K562 (cell line): Measurements from ENCODE around the gene TIFAB. TPM values are rescaled to one million over a fixed set of nuclear protein-coding genes. Genes with fewer than 3 reads are reported as not detected.

ENCODE experiments used
- ADNP ChIP-seq: fragments of 200-800 bp; sonication (Bioruptor generic); IDR thresholded peaks from 2 replicates; pipeline ENCODE4 v1.6.1; 2016; ENCODE audit warnings: missing genetic modification characterization, missing compliant biosample characterization
- BCOR ChIP-seq: fragments of 450-650 bp; IDR thresholded peaks from 2 replicates; pipeline ENCODE4 v1.6.1; 2016
- CBX8 ChIP-seq: fragments of 200-600 bp; sonication (generic); IDR thresholded peaks from 2 replicates; pipeline ENCODE4 v1.6.1; 2012; ENCODE audit warnings: borderline replicate concordance, mixed run types, low read depth, mild to moderate bottlenecking, moderate library complexity, mixed read lengths, low read length, control low read depth, inconsistent platforms; ENCODE audit not compliant: poor library complexity, severe bottlenecking; ENCODE audit errors: extremely low read depth
- CCAR2 ChIP-seq: fragments of 200-400 bp; formaldehyde crosslinking; IDR thresholded peaks from 2 replicates; pipeline ENCODE4 v1.6.1; 2017; ENCODE audit warnings: mild to moderate bottlenecking, low read depth, low read length
- CHCHD3 ChIP-seq: fragments of 250-450 bp; sonication (Bioruptor Pico); IDR thresholded peaks from 2 replicates; pipeline ENCODE4 v2.1.2; 2022; ENCODE audit warnings: mild to moderate bottlenecking
- DACH1 ChIP-seq: fragments of 450-650 bp; IDR thresholded peaks from 2 replicates; pipeline ENCODE4 v1.6.1; 2018; ENCODE audit not compliant: partially characterized antibody
- HNRNPLL ChIP-seq: fragments of 200-400 bp; formaldehyde crosslinking; IDR thresholded peaks from 2 replicates; pipeline ENCODE4 v1.6.1; 2017; ENCODE audit warnings: low read length, low read depth, mild to moderate bottlenecking; ENCODE audit not compliant: poor library complexity, severe bottlenecking
- KDM4B ChIP-seq, 2 experiments: fragments of 450-650 bp in 1 of 2; sonication (generic) in 1 of 2; IDR thresholded peaks; 2 replicates each; pipeline ENCODE4 v1.6.1; 2016 to 2017; ENCODE audit warnings: borderline replicate concordance in 2 of 2, antibody characterized with exemption in 1 of 2, low read depth in 1 of 2, mild to moderate bottlenecking in 1 of 2
- L3MBTL2 ChIP-seq: fragments of 450-650 bp; IDR thresholded peaks from 2 replicates; pipeline ENCODE4 v1.6.1; 2016; ENCODE audit warnings: mild to moderate bottlenecking, moderate library complexity
- MEF2A ChIP-seq: IDR thresholded peaks from 2 replicates; pipeline ENCODE4 v1.6.1; 2011; ENCODE audit warnings: low read depth, mild to moderate bottlenecking, low read length, moderate library complexity; ENCODE audit not compliant: control insufficient read depth
- MTA1 ChIP-seq: fragments of 450-650 bp; IDR thresholded peaks from 2 replicates; pipeline ENCODE4 v1.6.1; 2017; ENCODE audit warnings: borderline replicate concordance
- MTA3 ChIP-seq: fragments of 450-650 bp; formaldehyde crosslinking; IDR thresholded peaks from 2 replicates; pipeline ENCODE4 v1.6.1; 2017; ENCODE audit warnings: mild to moderate bottlenecking, borderline replicate concordance
- NBN ChIP-seq: fragments of 450-650 bp; IDR thresholded peaks from 2 replicates; pipeline ENCODE4 v1.6.1; 2016; ENCODE audit warnings: low read depth, mild to moderate bottlenecking
- NFIC ChIP-seq: fragments of 450-650 bp; IDR thresholded peaks from 2 replicates; pipeline ENCODE4 v1.6.1; 2017; ENCODE audit warnings: mild to moderate bottlenecking, inconsistent platforms
- PURB ChIP-seq: sonication (generic); formaldehyde crosslinking; IDR thresholded peaks from 2 replicates; pipeline ENCODE4 v1.9.0; 2021; ENCODE audit warnings: low read depth, mild to moderate bottlenecking, missing genetic modification reagents
- RBM25 ChIP-seq: fragments of 200-400 bp; formaldehyde crosslinking; IDR thresholded peaks from 2 replicates; pipeline ENCODE4 v1.6.1; 2018; ENCODE audit warnings: low read length, low read depth, moderate library complexity; ENCODE audit not compliant: severe bottlenecking
- SUPT5H ChIP-seq: fragments of 450-650 bp; IDR thresholded peaks from 2 replicates; pipeline ENCODE4 v1.6.1; 2016
- TEAD1 ChIP-seq, 2 experiments: fragments of 450-650 bp in 1 of 2; sonication (generic) in 1 of 2; formaldehyde crosslinking; IDR thresholded peaks; 2 replicates each; pipeline versions ENCODE4 v1.4.0 to v1.8.0; 2020 to 2022; ENCODE audit warnings: mild to moderate bottlenecking in 2 of 2, missing genetic modification reagents in 1 of 2
- ZFX ChIP-seq: sonication (generic); formaldehyde crosslinking; IDR thresholded peaks from 2 replicates; pipeline ENCODE4 v1.8.0; 2022; ENCODE audit warnings: mild to moderate bottlenecking, missing genetic modification reagents, moderate library complexity
- ZSCAN32 ChIP-seq: fragments of 450-650 bp; formaldehyde crosslinking; IDR thresholded peaks from 2 replicates; pipeline ENCODE4 v1.4.0; 2020; ENCODE audit warnings: mild to moderate bottlenecking, moderate library complexity
- polyA plus RNA-seq, 8 experiments: library from polyadenylated mRNA; depleted of rRNA in 4 of 8; stranded (reverse) in 5 of 8; unstranded in 3 of 8; fragments of >200 nt; fragmentation: Nextera tagmentation in 2 of 8; fragmentation: Illumina TruSeq in 1 of 8; extraction: Ambion mirVana in 2 of 8; extraction: Trizol in 1 of 8; gene quantifications; 2 replicates each; pipeline versions ENCODE4 v1.2.1 to v1.2.3, GENCODE V29; 2011 to 2014; ENCODE audit warnings: inconsistent platforms in 1 of 8, missing spikeins in 1 of 8
- total RNA-seq, 7 experiments: library from RNA; depleted of rRNA in 6 of 7; stranded (reverse); fragments of >200 nt in 6 of 7; fragmentation: Illumina TruSeq in 2 of 7; extraction: Trizol in 2 of 7; gene quantifications; 2 replicates each; pipeline versions ENCODE4 v1.2.1 to v1.2.3, GENCODE V29; 2011 to 2021; ENCODE audit warnings: low replicate concordance in 1 of 7
- TF ChIP-seq, protein P1 (sequence below): fragments of 450-650 bp; formaldehyde crosslinking; IDR thresholded peaks from 2 replicates; pipeline ENCODE4 v1.4.0; 2022; ENCODE audit warnings: missing genetic modification characterization
- TF ChIP-seq, protein P2 (sequence below): fragments of 200-800 bp; sonication (Bioruptor generic); IDR thresholded peaks from 2 replicates; pipeline ENCODE4 v1.6.1; 2016; ENCODE audit warnings: missing genetic modification characterization, missing compliant biosample characterization

The TIFAB gene
- total and polyA plus RNA-seq, 9 of the 15 experiments (the other 6 are each of a cell fraction or from before 2014, with no cell fraction given), result not detected

DNA sequence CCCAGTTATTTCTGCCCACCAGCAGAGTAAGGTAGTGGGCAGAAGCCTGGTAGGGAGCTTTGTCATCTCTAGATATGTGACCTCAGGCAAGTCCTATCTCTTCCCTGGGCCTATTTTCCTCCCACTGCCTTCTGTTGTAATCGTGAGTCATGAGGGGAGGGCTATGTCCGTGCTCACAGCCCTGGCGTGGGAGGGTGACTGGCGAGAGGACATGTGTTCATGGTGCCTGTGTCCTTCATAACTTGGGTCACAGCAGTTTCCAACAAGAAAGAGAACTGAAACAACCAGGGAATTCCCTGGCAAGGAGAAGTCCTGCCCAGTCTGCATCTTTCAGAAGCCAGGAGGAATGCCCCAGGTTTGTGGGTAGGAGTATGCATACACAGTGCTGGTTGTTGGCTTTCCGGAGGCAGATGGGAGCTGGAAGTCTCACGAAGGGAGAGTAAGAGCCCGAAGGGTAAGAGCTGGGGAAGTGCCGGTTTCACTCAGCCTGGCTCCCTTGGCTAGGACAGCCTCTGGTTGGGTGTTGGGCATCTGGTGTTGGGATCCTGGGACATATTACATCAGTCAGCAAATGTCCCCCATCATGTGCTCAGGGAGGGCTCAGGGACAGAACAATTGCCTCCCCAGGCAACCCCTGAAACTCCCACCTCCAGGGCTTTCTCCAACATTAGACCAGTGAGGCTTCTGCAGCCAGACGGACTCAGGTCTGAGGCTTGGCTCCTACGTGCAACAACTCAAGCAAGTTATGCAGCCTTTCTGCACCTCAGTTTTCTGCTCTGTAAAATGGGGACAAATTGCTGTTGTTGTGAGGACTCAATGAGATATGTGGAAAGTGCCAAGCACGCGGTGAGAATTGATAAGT, 4.3 kb upstream of the TIFAB start (continued):
- TF ChIP-seq CHCHD3 (no peak), KDM4B (IDR thresholded peaks at IDR 0.05; ENCODE audit: borderline replicate concordance in 2 of 2, low read depth in 1 of 2) (no peak), NBN (no peak), RBM25 (peak; percentile 99), CCAR2 (no peak), HNRNPLL (no peak), CBX8 (no peak), MEF2A (no peak), ADNP (tag) (peak; percentile 99), TEAD1 (CRISPR knock-in tag; IDR thresholded peaks at IDR 0.05) (peak in 1 of 2 experiments; percentile 72; a peak in 2 of 4 replicates), ZFX (CRISPR knock-in tag) (peak; percentile 49), BCOR (peak; percentile 99), NFIC (peak; percentile 10; the same call in 1 of the 2 replicates), MTA1 (peak; percentile 36; the same call in 1 of the 2 replicates), SUPT5H (peak; percentile 53), ZSCAN32 (CRISPR knock-in tag) (no peak), L3MBTL2 (peak; percentile 79; the same call in 1 of the 2 replicates), MTA3 (peak; percentile 48; the same call in 1 of the 2 replicates), DACH1 (no peak), PURB (CRISPR knock-in tag) (no peak)
- TF ChIP-seq, protein P1, sequence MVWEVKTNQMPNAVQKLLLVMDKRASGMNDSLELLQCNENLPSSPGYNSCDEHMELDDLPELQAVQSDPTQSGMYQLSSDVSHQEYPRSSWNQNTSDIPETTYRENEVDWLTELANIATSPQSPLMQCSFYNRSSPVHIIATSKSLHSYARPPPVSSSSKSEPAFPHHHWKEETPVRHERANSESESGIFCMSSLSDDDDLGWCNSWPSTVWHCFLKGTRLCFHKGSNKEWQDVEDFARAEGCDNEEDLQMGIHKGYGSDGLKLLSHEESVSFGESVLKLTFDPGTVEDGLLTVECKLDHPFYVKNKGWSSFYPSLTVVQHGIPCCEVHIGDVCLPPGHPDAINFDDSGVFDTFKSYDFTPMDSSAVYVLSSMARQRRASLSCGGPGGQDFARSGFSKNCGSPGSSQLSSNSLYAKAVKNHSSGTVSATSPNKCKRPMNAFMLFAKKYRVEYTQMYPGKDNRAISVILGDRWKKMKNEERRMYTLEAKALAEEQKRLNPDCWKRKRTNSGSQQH, result 0 out of 2 replicates have a peak, but pooled peaks have one; percentile 5
- TF ChIP-seq, protein P2, sequence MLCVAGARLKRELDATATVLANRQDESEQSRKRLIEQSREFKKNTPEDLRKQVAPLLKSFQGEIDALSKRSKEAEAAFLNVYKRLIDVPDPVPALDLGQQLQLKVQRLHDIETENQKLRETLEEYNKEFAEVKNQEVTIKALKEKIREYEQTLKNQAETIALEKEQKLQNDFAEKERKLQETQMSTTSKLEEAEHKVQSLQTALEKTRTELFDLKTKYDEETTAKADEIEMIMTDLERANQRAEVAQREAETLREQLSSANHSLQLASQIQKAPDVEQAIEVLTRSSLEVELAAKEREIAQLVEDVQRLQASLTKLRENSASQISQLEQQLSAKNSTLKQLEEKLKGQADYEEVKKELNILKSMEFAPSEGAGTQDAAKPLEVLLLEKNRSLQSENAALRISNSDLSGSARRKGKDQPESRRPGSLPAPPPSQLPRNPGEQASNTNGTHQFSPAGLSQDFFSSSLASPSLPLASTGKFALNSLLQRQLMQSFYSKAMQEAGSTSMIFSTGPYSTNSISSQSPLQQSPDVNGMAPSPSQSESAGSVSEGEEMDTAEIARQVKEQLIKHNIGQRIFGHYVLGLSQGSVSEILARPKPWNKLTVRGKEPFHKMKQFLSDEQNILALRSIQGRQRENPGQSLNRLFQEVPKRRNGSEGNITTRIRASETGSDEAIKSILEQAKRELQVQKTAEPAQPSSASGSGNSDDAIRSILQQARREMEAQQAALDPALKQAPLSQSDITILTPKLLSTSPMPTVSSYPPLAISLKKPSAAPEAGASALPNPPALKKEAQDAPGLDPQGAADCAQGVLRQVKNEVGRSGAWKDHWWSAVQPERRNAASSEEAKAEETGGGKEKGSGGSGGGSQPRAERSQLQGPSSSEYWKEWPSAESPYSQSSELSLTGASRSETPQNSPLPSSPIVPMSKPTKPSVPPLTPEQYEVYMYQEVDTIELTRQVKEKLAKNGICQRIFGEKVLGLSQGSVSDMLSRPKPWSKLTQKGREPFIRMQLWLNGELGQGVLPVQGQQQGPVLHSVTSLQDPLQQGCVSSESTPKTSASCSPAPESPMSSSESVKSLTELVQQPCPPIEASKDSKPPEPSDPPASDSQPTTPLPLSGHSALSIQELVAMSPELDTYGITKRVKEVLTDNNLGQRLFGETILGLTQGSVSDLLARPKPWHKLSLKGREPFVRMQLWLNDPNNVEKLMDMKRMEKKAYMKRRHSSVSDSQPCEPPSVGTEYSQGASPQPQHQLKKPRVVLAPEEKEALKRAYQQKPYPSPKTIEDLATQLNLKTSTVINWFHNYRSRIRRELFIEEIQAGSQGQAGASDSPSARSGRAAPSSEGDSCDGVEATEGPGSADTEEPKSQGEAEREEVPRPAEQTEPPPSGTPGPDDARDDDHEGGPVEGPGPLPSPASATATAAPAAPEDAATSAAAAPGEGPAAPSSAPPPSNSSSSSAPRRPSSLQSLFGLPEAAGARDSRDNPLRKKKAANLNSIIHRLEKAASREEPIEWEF, result 0 out of 2 replicates have a peak, but pooled peaks have one; percentile 48
